ENCODE data around the gene NLRP3.
"Not testable (repeated sequence)": the region's sequence is repeated elsewhere in the genome, so short reads cannot be mapped to it uniquely, and the experiment has no call there.

NLRP3 gene

GRCh38 chr1:247441606-247442005, 25.6 kb downstream of the NLRP3 start:
- DNase-seq = no peak

- DNase-seq = no peak
Observed at GRCh38 chr1:247442164-247442563, 26.2 kb downstream of the NLRP3 start.

- no peak for DNase-seq
Observed at GRCh38 chr1:247443641-247444040, 27.7 kb downstream of the NLRP3 start.

GRCh38 chr1:247444571-247444970, 28.6 kb downstream of the NLRP3 start:
- DNase-seq = no peak

- DNase-seq = no peak
Observed at GRCh38 chr1:247445526-247446356, 29.8 kb downstream of the NLRP3 start.

- DNase-seq = no peak
Observed at GRCh38 chr1:247447162-247447909, 31.4 kb downstream of the NLRP3 start.

- peak; percentile 24 for DNase-seq
Observed at GRCh38 chr1:247448107-247448791, 32.3 kb downstream of the NLRP3 start.

GRCh38 chr1:247451388-247452010, 35.5 kb downstream of the NLRP3 start:
- DNase-seq = no peak

- DNase-seq = no peak
Observed at GRCh38 chr1:247452447-247453039, 36.6 kb downstream of the NLRP3 start.

- DNase-seq = no peak
Observed at GRCh38 chr1:247453245-247453644, 37.3 kb downstream of the NLRP3 start.

- DNase-seq = no peak
Observed at GRCh38 chr1:247453997-247454396, 38.0 kb downstream of the NLRP3 start.

- DNase-seq = no peak
Observed at GRCh38 chr1:247456021-247456420, 40.0 kb downstream of the NLRP3 start.

GRCh38 chr1:247456914-247457639, 41.1 kb downstream of the NLRP3 start:
- DNase-seq = no peak

GRCh38 chr1:247459507-247459906, 43.5 kb downstream of the NLRP3 start:
- DNase-seq = no peak

GRCh38 chr1:247465796-247466195, 49.8 kb downstream of the NLRP3 start:
- DNase-seq = no peak

GRCh38 chr1:247467129-247467528, 51.2 kb downstream of the NLRP3 start:
- no peak for DNase-seq

- no peak for DNase-seq
Observed at GRCh38 chr1:247468481-247469140, 52.6 kb downstream of the NLRP3 start.

- DNase-seq = no peak
Observed at GRCh38 chr1:247469141-247469535, 53.2 kb downstream of the NLRP3 start.

GRCh38 chr1:247470942-247471429, 55.0 kb downstream of the NLRP3 start:
- not testable (repeated sequence) for DNase-seq

GRCh38 chr1:247471445-247472016, 55.6 kb downstream of the NLRP3 start:
- no peak for DNase-seq

- DNase-seq = no peak
Observed at GRCh38 chr1:247472035-247472434, 56.1 kb downstream of the NLRP3 start.
